HEK293T (cell line): Measurements from ENCODE around the gene ZFX.

ENCODE experiments used
- LEF1 ChIP-seq: fragments of 450-650 bp; IDR thresholded peaks from 2 replicates; pipeline ENCODE4 v1.6.1; 2017; ENCODE audit warnings: mild to moderate bottlenecking, borderline replicate concordance
- SP1 ChIP-seq: fragments of 450-650 bp; IDR thresholded peaks from 2 replicates; pipeline ENCODE4 v1.6.1; 2017
- SUZ12 ChIP-seq: fragments of 450-650 bp; IDR thresholded peaks from 2 replicates; pipeline ENCODE4 v1.6.1; 2016; ENCODE audit warnings: mild to moderate bottlenecking
- TARDBP ChIP-seq: fragments of 450-650 bp; IDR thresholded peaks from 2 replicates; pipeline ENCODE4 v1.6.1; 2016

DNA sequence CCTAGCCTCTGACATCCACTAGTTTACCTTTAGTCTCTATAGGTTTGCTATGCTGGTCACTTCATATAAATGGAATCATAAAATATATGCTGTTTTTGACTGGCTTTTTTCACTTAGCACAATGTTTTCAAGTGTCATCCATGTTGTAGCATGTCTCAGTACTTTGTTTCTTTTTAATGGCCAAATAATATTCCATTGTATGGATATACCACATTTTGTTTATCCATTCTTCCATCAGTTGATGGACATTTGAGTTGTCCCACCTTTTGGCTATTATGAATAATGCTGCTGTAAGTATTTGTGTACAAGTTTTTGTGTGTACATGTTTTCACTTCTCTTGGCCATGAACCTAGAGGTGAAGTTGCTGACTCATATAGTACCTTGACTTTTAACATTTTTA, 75.7 kb downstream of the ZFX start:
- no peak for TF ChIP-seq SUZ12
- no peak for TF ChIP-seq LEF1
- TF ChIP-seq TARDBP: no peak
- no peak for TF ChIP-seq SP1
